HG03097 (cell line): ENCODE results near the gene ICAM1.

Source experiments
- ATAC-seq: cut with Tn5 transposase; IDR thresholded peaks from one replicate; pipeline ENCODE4 v1.9.1; 2021; ENCODE audit not compliant: unreplicated experiment, low FRiP score

ICAM1 gene

GRCh38 chr19:10292206-10292788 is 21.4 kb downstream of the ICAM1 start:
- ATAC-seq: peak; percentile 36

GRCh38 chr19:10292789-10293636 is 22.1 kb downstream of the ICAM1 start:
- peak; percentile 4 for ATAC-seq

- ATAC-seq: no peak
Measured at GRCh38 chr19:10293637-10294367, 22.9 kb downstream of the ICAM1 start.

GRCh38 chr19:10294368-10294697 is 23.4 kb downstream of the ICAM1 start:
- ATAC-seq: no peak

- peak; percentile 42 for ATAC-seq
Measured at GRCh38 chr19:10295305-10295846, 24.5 kb downstream of the ICAM1 start.

- ATAC-seq: no peak
Measured at GRCh38 chr19:10295847-10296591, 25.1 kb downstream of the ICAM1 start.

GRCh38 chr19:10299545-10300458 is 28.9 kb downstream of the ICAM1 start:
- ATAC-seq: no peak

- ATAC-seq: no peak
Measured at GRCh38 chr19:10305139-10305806, 34.4 kb downstream of the ICAM1 start.

GRCh38 chr19:10306327-10306726 is 35.4 kb downstream of the ICAM1 start:
- no peak for ATAC-seq

- ATAC-seq: no peak
Measured at GRCh38 chr19:10309423-10309822, 38.5 kb downstream of the ICAM1 start, which contains the start of gene ZGLP1. TSS of gene ZGLP1 (minus strand) at chr19:10309815.

- ATAC-seq: peak; percentile 65
Measured at GRCh38 chr19:10315335-10316214, 44.7 kb downstream of the ICAM1 start, which contains the start of gene FDX2. TSS of gene FDX2 (minus strand) at chr19:10316015. CDS start at chr19:10315996, 19 bp downstream.

- no peak for ATAC-seq
Measured at GRCh38 chr19:10316229-10317044, 45.5 kb downstream of the ICAM1 start.

GRCh38 chr19:10317045-10317856 is 46.3 kb downstream of the ICAM1 start:
- no peak for ATAC-seq

GRCh38 chr19:10317857-10318462 is 47.0 kb downstream of the ICAM1 start:
- no peak for ATAC-seq

GRCh38 chr19:10318807-10319682 is 48.1 kb downstream of the ICAM1 start:
- ATAC-seq: no peak
